GM20000 (cell line): ENCODE results near the gene DVL1.
"Not testable (repeated sequence)": the region's sequence is repeated elsewhere in the genome, so short reads cannot be mapped to it uniquely, and the experiment has no call there.

Source experiments
- DNase-seq: peaks from one replicate; pipeline ENCODE4 v3.0.0; 2012; ENCODE audit warnings: low spot score
- CTCF ChIP-seq: IDR thresholded peaks from 2 replicates; pipeline ENCODE4 v1.5.1; 2012; ENCODE audit warnings: mild to moderate bottlenecking, control low read depth; ENCODE audit errors: extremely low read depth, missing control alignments

The DVL1 gene

DNA sequence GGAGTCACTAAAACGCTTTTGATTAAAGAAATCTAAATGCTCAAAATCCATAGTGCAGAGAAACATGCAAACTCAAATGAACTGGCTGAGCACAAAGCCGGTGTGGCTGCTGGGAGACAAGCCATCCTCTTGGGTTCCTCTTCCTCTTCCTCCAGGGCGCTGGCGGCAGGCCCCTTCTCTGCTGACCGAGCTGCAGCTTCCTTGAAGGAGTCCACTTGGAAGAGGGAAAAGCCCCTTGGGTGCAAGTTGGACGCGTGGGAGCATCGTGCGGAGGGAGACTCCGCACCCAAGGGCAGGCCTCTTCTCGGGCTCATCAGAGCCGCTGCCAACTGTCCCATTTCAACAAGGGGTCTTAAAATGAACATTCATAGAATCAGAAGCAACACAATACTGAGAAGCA is 42.0 kb upstream of the DVL1 start:
- no peak for TF ChIP-seq CTCF
- no peak for DNase-seq

- no peak for TF ChIP-seq CTCF
Observed at GRCh38 chr1:1390675-1391074, 41.5 kb upstream of the DVL1 start.

DNA sequence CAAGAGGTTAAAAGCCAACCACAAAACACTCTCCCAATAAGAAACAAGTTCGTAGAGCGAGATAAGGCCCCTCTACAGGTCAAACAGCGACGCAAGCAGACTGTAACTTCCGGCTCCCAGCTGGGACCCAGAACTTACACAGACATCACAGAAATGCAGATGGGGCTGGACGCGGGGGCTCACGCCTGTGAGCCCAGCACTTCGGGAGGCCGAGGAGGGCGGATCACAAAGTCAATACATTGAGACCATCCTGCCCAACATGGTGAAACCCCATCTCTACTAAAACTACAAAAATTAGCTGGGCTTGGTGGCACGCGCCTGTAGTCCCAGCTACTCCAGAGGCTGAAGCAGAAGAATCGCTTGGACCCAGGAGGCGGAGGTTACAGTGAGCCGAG is 38.9 kb upstream of the DVL1 start:
- no peak for DNase-seq
- no peak for TF ChIP-seq CTCF

More at GRCh38 chr1:1390675-1391074, 41.5 kb upstream of the DVL1 start:
- DNase-seq: no peak

DNA sequence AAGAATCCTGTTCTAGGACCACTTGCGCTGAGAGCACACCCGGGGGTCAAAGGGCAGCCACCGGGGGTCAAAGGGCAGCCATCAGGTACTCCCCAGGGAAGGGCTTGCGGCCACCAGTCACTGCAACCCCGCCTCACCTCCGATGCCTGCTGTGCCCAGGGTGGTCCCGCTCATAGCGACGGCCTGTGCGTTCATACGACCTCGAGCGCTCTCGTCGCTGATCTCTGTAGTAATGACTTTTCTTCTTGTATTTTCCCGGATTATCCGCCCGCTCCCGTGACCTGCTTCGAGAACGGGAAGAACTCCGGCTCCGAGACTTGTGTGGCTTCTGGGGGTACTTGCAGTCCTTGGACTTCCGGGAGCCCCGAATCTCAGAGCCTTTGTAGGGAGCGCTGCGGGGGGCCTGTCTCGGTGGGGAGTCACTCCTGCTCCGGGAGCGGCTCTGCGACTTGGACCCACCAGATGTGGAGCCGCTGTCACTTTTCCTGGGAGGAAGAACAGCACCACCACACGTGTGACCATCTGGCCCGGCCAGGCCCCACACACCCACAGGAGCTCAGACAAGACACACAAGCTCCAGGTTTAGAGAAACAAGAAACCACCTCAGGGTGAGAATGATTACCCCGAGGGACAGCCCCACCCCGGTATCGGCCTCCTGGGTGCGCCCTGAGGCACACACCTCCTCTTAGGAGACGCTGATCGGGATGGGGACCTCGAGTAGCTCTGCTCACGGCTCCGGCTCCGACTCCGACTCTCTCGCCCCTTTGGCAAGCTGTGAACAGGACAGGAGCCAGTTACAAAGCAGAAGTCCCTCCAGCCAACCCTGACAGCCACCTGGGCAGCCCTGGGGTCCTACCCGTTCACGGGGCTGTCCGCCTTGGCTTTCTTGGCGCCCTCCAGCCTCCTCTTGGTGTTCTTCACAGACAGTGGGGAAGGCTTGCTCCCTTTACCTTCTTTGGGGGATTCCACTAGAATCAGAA is 38.2 kb upstream of the DVL1 start:
- DNase-seq: no peak
- TF ChIP-seq CTCF: no peak

DNA sequence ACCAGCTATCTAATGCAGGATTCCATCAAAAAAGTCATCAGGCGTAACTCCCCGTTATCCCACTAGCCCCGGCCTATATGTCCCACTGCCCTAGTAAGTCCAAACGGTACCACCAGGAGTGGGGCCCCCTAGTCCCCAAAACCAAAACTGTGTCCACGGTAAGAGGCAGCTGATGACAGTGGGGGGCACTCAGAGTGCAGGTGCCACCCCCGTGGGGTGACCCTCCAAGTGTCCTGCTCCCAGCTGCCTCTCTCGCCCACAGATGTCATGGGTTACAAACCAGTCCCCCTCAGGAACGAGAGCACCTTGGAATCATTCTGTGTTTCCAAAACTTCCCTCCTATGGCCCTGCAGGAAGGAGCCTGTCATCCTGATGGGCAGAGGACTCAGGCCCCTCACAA is 36.7 kb upstream of the DVL1 start:
- TF ChIP-seq CTCF: no peak
- no peak for DNase-seq

- DNase-seq: not testable (repeated sequence)
Observed at GRCh38 chr1:1385339-1385738, 36.1 kb upstream of the DVL1 start.

DNA sequence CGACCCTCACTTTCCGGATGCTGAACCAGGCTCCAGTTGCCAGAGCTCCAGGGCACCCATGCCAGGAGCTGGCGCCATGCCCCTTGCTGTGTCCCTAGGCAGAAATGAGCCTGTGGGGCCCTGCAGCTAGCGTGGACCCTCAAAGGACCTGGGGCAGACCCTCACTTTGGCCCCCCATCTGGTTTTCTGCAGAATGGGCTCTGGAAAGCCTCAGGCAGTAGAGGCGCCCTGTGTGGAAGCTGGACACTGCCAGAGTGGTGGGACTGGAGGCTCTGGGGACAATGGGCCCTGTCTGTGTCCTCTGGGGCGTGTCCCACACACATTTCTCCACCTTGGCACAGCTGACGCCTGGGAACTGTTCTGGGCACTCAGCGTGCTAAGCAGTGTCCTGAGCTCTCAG is 32.1 kb upstream of the DVL1 start:
- TF ChIP-seq CTCF: no peak
- no peak for DNase-seq

DNA sequence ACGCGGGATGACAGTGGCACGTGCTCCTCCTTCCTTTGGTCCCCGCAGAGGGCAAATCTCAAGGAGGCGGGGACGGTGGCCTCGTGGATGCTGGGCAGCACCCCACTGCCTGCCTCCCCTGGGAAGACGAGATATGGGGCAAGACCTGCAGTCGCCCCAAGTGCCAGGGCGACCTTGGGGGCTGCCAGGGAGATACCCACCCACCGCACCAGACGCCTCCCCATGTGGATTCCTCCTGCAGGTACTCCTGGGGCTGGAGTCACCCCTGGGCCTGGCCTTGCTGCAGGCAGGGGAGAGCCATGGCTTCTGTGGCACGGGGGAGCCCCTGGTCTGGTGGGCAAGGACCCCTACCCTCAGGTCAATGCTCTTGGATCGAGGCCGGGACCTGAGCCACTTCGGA is 31.6 kb upstream of the DVL1 start:
- TF ChIP-seq CTCF: no peak
- DNase-seq: no peak
